Stimulated activated CD4-positive, alpha-beta T cell treated with anti-CD3 and anti-CD28 coated beads, Interleukin-1b, Interleukin-23, amount 100 ng/mL, for 1 hour (primary cell): ENCODE results near the gene MKRN1.
"Not testable (repeated sequence)": the region's sequence is repeated elsewhere in the genome, so short reads cannot be mapped to it uniquely, and the experiment has no call there.

Source experiments
- DNase-seq, 2 donors: peaks; one replicate each; pipeline ENCODE4 v3.0.0-alpha.2; 2020; ENCODE audit warnings: low read depth in 2 of 2

Gene MKRN1

DNA sequence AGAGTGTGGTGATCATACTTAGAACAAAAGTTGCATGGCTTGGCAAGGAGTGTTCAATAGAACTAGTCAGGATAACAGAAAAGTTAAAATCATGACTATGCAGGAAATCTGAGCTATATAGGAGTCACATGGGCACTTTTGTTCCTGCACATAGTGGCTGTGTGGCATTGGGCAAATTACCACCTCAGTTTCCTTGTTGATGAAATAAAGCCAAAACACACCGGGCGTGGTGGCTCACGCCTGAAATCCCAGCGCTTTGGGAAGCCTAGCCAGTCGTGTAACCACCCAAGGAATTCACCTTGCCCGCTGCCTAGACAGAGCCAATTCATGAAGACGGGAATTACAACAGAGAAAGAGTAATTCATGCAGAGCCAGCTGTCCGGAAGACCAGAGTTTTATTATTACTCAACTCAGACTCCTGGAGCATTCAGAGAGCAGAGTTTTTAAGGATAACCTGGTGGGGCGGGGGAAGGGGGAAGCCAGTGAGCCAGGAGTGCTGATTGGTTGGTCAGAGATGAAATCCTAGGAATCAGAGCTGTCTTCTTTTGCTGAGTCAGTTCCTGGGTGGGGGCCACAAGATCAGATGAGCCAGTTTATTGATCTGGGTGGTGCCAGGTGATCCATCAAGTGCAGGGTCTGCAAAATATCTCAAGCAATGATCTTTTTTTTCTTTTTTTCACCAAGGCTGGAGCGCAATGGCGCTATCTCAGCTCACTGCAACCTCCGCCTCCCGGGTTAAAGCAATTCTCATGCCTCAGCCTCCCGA, 6.4 kb upstream of the MKRN1 start:
- no peak for DNase-seq

GRCh38 chr7:140484951-140485499, 5.7 kb upstream of the MKRN1 start:
- DNase-seq = no peak

DNA sequence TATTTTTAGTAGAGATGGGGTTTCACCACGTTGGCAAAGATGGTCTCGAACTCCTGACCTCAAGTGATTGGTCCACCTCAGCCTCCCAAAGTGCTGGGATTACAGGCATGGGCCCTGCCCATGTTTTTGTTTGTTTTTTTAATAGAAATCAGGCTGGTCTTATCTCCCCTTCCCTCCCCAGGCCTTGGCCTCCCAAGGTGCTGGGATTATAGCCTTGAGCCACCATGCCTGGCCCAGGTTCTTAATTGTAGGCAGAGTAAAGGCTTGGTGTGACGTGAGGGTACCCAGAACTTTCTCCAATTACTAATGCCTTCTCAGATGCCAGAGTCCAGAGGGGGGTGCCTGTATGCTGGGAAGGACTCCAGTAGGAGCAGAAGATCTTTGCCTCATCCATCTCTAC, 5.2 kb upstream of the MKRN1 start:
- DNase-seq = no peak

GRCh38 chr7:140479739-140480084, 407 bp upstream of the MKRN1 start:
- DNase-seq = no peak

DNA sequence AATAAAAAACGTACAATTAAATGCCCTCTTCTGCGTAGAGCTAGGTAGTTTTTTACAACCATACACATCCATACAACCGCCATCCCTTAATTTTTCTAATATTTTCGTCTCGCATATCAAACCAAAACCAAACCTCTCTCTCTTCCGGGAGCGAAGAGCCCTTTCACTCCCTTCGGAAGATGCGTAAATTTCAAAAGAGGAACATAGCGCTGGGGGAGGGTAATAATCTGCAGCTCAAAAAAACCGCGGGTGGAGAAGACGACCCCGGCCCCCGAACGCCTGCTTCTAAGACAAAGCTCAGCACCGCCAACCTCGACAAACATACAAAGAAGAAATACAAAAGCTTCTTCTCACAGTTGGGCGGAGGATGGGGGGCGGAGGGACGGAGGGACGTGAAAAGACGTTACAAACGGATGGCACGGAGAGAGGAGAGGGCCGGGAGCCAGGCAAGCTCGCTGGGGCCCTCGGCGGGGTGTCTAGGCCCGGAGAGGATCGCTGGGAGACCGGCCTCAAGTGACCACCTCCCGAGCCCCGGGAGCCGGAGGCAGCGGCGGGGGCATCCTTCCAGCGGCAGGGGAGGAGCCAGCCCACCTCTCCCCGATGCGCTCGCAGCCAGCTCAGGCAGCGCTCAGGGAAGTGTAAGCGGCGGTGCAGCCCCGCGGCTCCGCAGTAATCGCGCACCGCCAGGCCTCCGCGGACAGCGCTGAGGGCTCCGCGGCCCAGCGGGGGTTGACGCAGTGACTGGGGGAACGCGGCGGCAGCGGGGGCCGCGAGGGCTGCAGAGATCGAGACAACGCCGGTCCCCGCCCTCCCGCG, 851 bp downstream of the MKRN1 start:
- peak in 1 of 2 donors; percentile 3 for DNase-seq

- no peak for DNase-seq
These were observed 2.5 kb downstream of the MKRN1 start for GRCh38 chr7:140476698-140477261.

GRCh38 chr7:140475747-140476333, 3.5 kb downstream of the MKRN1 start:
- peak in 1 of 2 donors; percentile 28 for DNase-seq

DNA sequence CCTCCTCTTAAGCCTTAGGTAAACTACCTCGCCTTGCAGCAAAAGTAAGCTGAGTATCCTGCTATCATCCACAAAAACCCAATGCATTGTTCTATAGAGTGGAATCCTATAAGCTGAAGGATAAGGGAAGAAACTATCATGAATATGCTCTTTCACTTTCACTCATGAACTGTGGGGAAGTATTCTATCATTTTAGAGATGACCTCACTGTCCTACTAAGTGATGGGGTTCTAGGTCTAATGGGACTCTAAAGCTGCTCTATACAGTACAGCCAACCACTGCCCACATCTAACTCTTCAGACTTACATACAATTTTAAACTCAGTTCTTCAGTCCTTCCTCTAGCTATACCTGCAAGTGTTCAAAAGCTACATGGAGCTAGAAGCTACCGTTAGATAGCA, 16.2 kb downstream of the MKRN1 start:
- no peak for DNase-seq

GRCh38 chr7:140458916-140459315, 20.4 kb downstream of the MKRN1 start:
- no peak for DNase-seq

DNA sequence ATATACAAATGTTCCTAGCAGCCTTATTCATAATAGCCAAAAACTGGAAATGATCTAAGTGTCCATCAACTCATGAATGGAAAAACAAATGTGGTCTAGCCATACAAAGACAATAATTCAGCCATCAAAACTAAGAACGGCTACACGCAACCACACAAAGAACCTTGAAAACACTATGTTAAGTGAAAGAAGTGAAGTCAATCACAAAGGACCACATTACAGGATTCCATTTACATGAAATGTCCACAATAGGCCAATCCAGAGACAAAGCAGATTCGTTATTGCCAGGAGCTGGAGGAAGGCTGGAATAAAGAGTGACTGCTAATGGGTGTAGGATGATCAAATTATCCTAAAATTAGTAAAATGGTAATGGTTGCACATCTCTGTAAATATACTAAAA, 21.1 kb downstream of the MKRN1 start:
- no peak for DNase-seq

- DNase-seq = no peak
These were observed 22.7 kb downstream of the MKRN1 start for GRCh38 chr7:140456551-140457051.

GRCh38 chr7:140455743-140456142, 23.6 kb downstream of the MKRN1 start:
- DNase-seq = no peak

DNA sequence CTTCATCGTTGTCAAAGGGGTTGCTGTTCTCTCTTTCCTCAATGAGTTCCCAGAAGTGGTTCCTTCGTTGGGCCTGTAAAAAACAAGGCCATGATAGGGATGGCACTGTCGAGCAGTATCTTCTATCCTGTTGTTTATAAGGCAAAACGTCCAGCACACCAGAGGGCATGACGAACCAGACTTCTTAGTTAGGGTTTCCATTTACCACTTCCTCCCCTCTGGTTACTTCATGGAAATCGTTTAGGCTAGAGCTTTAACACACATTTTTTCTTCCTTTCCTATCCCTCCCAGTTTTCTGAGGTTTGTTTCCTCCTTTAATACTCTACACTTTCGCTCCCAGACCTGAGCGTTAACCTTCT, 24.7 kb downstream of the MKRN1 start:
- DNase-seq = no peak

- not testable (repeated sequence) for DNase-seq
These were observed 25.3 kb downstream of the MKRN1 start for GRCh38 chr7:140453785-140454656.

DNA sequence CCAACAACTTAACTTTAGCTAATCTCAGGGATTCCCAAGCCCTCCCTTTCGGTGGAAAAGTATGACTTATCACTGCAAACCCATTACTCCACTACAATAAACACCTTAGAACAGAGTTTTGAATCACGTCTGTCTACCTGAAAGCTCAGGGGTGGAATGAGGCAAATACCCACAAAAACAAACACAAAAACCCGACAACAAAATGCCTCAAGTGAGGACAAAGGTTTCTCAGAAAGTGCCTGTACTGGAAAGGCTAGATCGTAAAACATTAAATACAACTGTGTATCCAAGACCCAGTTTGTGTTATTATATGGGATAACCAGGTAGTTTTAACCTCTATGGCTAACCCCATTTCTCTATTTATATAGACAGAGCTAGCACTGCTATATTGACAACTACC, 26.0 kb downstream of the MKRN1 start:
- no peak for DNase-seq

DNA sequence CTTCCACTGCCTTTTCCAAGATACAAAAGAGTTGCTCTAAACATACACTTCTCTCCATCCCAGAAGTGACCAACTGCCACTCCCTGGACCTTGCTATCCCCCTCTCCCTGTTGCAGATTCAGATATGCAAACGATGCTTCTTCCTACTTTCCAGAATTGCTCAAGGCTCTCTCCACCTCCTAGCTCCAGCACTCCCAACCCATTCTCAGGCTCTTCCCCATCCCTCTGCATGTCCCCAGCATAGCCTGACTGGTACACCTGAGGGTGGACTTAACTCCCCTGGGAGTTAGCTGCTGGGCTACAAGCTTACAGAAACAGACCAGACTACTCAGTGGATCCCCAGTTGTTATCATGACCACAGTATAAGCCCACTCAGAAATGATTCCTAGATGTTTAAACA, 27.6 kb downstream of the MKRN1 start:
- no peak for DNase-seq

GRCh38 chr7:140448781-140449480, 30.4 kb downstream of the MKRN1 start:
- no peak for DNase-seq

DNA sequence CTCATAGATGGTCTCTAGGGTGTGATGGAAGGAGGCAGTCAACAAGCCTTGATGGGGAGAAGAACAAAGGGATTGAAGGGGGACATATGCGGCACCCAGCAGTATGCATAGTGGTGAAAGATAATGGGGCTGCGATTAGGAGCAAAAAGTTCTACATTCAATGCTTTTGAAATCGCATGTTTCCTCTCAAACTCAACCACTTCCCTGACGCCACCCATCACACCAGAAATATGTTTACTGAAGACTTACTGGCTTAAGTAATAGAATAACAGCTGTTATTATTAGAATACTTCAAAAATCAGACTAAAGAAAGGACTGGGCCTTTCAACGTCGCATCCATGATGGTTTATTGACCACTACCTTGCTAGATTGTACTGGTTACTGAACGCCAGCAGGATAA, 31.5 kb downstream of the MKRN1 start:
- no peak for DNase-seq

GRCh38 chr7:140446467-140446866, 32.8 kb downstream of the MKRN1 start:
- DNase-seq = no peak

- no peak for DNase-seq
These were observed 37.8 kb downstream of the MKRN1 start for GRCh38 chr7:140441519-140441918.

DNA sequence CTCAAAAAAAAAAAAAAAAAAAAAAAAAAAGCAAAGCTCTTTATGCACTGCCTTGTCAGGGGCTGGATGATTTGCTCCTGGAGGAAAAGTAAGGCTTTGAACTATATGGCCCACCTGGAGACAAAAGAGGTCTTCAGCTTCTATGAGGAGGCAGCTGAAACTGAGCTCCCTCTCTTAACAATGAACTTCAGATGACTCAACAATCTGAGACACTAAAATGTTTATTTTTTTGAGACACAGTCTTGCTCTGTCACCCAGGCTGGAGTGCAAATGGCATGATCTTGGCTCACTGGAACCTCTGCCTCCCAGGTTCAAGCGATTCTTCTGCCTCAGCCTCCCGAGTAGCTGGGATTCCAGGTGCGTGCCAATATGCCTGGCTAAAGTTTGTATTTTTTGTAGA, 38.7 kb downstream of the MKRN1 start:
- DNase-seq = no peak
